GM21529 (cell line): ENCODE measurements around the gene FBXL12.
"Not testable (repeated sequence)": the region's sequence is repeated elsewhere in the genome, so short reads cannot be mapped to it uniquely, and the experiment has no call there.

Experiments
- ATAC-seq: cut with Tn5 transposase; IDR thresholded peaks from one replicate; pipeline ENCODE4 v1.9.1; 2021; ENCODE audit not compliant: unreplicated experiment

FBXL12 gene

GRCh38 chr19:9818734-9819595 is at the start of gene FBXL12:
Gene FBXL12, minus strand, starts transcription at chr19:9819079. Its CDS starts 266 bp downstream, at chr19:9818813.
- ATAC-seq: peak; percentile 85

GRCh38 chr19:9865732-9866501 is 47.0 kb upstream of the FBXL12 start:
- no peak for ATAC-seq

GRCh38 chr19:9863759-9864158 is 44.9 kb upstream of the FBXL12 start:
- ATAC-seq: no peak

GRCh38 chr19:9862938-9863337 is 44.1 kb upstream of the FBXL12 start:
- ATAC-seq: no peak

GRCh38 chr19:9861503-9861902 is 42.6 kb upstream of the FBXL12 start:
- no peak for ATAC-seq

GRCh38 chr19:9860407-9860806 is 41.5 kb upstream of the FBXL12 start:
- no peak for ATAC-seq

GRCh38 chr19:9858766-9859165 is 39.9 kb upstream of the FBXL12 start:
- ATAC-seq: no peak

- ATAC-seq: no peak
These were observed 39.3 kb upstream of the FBXL12 start for GRCh38 chr19:9857920-9858746.

GRCh38 chr19:9857076-9857721 is 38.3 kb upstream of the FBXL12 start:
- no peak for ATAC-seq

- ATAC-seq: no peak
These were observed 37.7 kb upstream of the FBXL12 start for GRCh38 chr19:9856609-9857008.

GRCh38 chr19:9854282-9854846 is 35.5 kb upstream of the FBXL12 start:
- ATAC-seq: no peak

- ATAC-seq: no peak
These were observed 31.5 kb upstream of the FBXL12 start for GRCh38 chr19:9850235-9850959.

- no peak for ATAC-seq
These were observed 30.9 kb upstream of the FBXL12 start for GRCh38 chr19:9849791-9850190.

GRCh38 chr19:9848762-9849161 is 29.9 kb upstream of the FBXL12 start:
- no peak for ATAC-seq

- ATAC-seq: no peak
These were observed 29.2 kb upstream of the FBXL12 start for GRCh38 chr19:9848060-9848459.

- no peak for ATAC-seq
These were observed 28.3 kb upstream of the FBXL12 start for GRCh38 chr19:9847087-9847671.

- not testable (repeated sequence) for ATAC-seq
These were observed 24.9 kb upstream of the FBXL12 start for GRCh38 chr19:9843626-9844273.

GRCh38 chr19:9842834-9843625 is 24.2 kb upstream of the FBXL12 start:
- ATAC-seq: no peak
